ENCODE data around the gene C22orf42.

DNA sequence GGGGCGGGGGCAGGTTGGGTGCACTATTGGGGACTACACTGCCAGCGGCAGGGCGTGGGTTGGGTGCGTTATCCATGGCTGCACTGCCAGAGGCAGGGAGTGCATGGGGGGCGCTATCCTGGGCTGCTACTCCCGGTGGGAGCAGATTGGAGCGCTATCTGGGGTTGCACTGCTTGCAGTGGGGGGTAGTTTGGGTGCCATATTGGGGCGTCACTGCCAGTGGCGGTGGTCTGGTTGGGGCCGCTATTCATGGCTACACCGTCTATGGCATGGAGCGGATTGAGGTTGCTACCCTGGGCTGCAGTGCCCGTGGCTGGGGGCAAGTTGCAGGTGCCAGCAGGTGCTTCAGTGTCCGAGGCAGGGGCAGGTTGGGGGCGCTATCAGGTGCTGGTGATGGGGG lies 36.2 kb downstream of the C22orf42 start:
- TF ChIP-seq, protein P1, sequence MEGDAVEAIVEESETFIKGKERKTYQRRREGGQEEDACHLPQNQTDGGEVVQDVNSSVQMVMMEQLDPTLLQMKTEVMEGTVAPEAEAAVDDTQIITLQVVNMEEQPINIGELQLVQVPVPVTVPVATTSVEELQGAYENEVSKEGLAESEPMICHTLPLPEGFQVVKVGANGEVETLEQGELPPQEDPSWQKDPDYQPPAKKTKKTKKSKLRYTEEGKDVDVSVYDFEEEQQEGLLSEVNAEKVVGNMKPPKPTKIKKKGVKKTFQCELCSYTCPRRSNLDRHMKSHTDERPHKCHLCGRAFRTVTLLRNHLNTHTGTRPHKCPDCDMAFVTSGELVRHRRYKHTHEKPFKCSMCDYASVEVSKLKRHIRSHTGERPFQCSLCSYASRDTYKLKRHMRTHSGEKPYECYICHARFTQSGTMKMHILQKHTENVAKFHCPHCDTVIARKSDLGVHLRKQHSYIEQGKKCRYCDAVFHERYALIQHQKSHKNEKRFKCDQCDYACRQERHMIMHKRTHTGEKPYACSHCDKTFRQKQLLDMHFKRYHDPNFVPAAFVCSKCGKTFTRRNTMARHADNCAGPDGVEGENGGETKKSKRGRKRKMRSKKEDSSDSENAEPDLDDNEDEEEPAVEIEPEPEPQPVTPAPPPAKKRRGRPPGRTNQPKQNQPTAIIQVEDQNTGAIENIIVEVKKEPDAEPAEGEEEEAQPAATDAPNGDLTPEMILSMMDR (IDR thresholded peaks at IDR 0.05) = no peak
- TF ChIP-seq ZFX (IDR thresholded peaks at IDR 0.05; ENCODE audit: borderline replicate concordance) = no peak
